Cardiac muscle cell (in vitro differentiated cells and primary cell): Measurements from ENCODE around the gene RAB13. TPM values are rescaled to one million over a fixed set of nuclear protein-coding genes. Genes with fewer than 3 reads are reported as not detected.

ENCODE experiments used
- DNase-seq, 2 donors: peaks; one replicate each; pipeline versions ENCODE4 v3.0.0 to v3.0.0-alpha.2; 2010 to 2017; ENCODE audit warnings: low read depth in 1 of 2, low spot score in 1 of 2
- H3K27ac ChIP-seq: fragments of 200-600 bp; sonication (generic); 2 replicates; pipeline ENCODE4 v1.5.1; 2016
- H3K27me3 ChIP-seq: fragments of 200-600 bp; sonication (generic); 2 replicates; pipeline ENCODE4 v1.6.0; 2016; ENCODE audit warnings: control low read depth
- H3K36me3 ChIP-seq: fragments of 200-600 bp; sonication (generic); 2 replicates; pipeline ENCODE4 v1.5.1; 2016; ENCODE audit warnings: control low read depth
- H3K4me1 ChIP-seq: fragments of 200-600 bp; sonication (generic); 2 replicates; pipeline ENCODE4 v1.8.1; 2017; ENCODE audit warnings: low read depth, mild to moderate bottlenecking, mixed run types
- H3K4me3 ChIP-seq: fragments of 200-600 bp; sonication (generic); 2 replicates; pipeline ENCODE4 v1.5.1; 2016; ENCODE audit warnings: mild to moderate bottlenecking
- H3K9me3 ChIP-seq: fragments of 200-600 bp; sonication (generic); 2 replicates; pipeline ENCODE4 v1.5.1; 2017; ENCODE audit warnings: low read depth, mild to moderate bottlenecking, control low read depth
- polyA plus RNA-seq: library from polyadenylated mRNA; unstranded; fragments of >200 nt; fragmentation: Nextera tagmentation; extraction: Ambion mirVana; gene quantifications from 2 replicates; pipeline ENCODE4 v1.2.1, GENCODE V29; 2016
- total RNA-seq: library from RNA; depleted of rRNA; stranded (reverse); fragments of >200 nt; gene quantifications from 2 replicates; pipeline ENCODE4 v1.2.3, GENCODE V29; 2016
- TF ChIP-seq, protein P1 (sequence below): IDR thresholded peaks from 2 replicates; pipeline ENCODE4 v1.5.1; 2012; ENCODE audit warnings: low read depth, mild to moderate bottlenecking, low read length

Gene RAB13
- total and polyA plus RNA-seq, 2 experiments from 2014 or later: 37.6 to 90.6 TPM

DNA sequence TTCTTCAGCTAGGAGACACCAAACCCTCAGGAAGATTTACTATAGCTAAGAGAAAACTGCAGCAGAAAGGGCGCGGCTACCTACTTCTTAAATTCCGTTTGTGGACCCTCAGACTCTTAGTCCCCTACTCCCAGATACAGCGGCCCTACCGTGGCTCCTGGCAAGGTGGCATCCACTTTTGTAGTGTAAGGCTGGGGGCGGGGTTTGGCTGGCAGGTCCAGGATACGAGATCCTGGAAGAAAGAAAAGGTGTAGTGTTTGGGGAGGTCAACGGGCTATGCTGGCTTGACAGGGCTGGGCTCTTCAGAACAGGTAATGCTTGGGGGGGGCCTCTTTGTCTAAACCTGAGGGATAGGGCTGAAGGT lies 18.2 kb downstream of the RAB13 start:
- TF ChIP-seq, protein P1, sequence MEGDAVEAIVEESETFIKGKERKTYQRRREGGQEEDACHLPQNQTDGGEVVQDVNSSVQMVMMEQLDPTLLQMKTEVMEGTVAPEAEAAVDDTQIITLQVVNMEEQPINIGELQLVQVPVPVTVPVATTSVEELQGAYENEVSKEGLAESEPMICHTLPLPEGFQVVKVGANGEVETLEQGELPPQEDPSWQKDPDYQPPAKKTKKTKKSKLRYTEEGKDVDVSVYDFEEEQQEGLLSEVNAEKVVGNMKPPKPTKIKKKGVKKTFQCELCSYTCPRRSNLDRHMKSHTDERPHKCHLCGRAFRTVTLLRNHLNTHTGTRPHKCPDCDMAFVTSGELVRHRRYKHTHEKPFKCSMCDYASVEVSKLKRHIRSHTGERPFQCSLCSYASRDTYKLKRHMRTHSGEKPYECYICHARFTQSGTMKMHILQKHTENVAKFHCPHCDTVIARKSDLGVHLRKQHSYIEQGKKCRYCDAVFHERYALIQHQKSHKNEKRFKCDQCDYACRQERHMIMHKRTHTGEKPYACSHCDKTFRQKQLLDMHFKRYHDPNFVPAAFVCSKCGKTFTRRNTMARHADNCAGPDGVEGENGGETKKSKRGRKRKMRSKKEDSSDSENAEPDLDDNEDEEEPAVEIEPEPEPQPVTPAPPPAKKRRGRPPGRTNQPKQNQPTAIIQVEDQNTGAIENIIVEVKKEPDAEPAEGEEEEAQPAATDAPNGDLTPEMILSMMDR: no peak
- Histone ChIP-seq H3K4me3 (peak overlapping the region; percentile 57), H3K27me3 (no peaks in the 10 kb centered on the region), H3K36me3 (no peaks in the 10 kb centered on the region), H3K27ac (peak overlapping the region; percentile 92), H3K9me3 (no peaks in the 10 kb centered on the region), H3K4me1 (peaks cover 8% of the 10 kb centered on the region)
- DNase-seq: no peak

GRCh38 chr1:153967107-153967999 lies 18.8 kb downstream of the RAB13 start, which contains the start of gene CREB3L4:
Gene CREB3L4 (plus strand): TSS chr1:153967902. CDS start chr1:153968526, 624 bp downstream.
- H3K27ac ChIP-seq: peak within 1 kb of the TSS; percentile 92
- TF ChIP-seq, protein P1: peak; percentile 48
- H3K9me3 ChIP-seq: no peaks in the 10 kb centered on the region
- H3K4me3 ChIP-seq: peak within 1 kb of the TSS; percentile 57
- peak; percentile 98 to 99 for DNase-seq
- H3K4me1 ChIP-seq: peaks cover 10% of the 10 kb centered on the region
- no peaks in the 10 kb centered on the region for H3K27me3 ChIP-seq
- H3K36me3 ChIP-seq: no peaks in the 10 kb centered on the region

- Histone ChIP-seq H3K27me3 (no peaks in the 10 kb centered on the region), H3K9me3 (no peaks in the 10 kb centered on the region), H3K27ac (peak overlapping the region; percentile 90), H3K4me3 (peak overlapping the region; percentile 58), H3K36me3 (peaks cover 6% of the 10 kb centered on the region), H3K4me1 (peaks cover 22% of the 10 kb centered on the region)
- TF ChIP-seq, protein P1: no peak
- DNase-seq: peak; percentile 38 to 63
Measured at GRCh38 chr1:153963850-153964331, 22.2 kb downstream of the RAB13 start.

DNA sequence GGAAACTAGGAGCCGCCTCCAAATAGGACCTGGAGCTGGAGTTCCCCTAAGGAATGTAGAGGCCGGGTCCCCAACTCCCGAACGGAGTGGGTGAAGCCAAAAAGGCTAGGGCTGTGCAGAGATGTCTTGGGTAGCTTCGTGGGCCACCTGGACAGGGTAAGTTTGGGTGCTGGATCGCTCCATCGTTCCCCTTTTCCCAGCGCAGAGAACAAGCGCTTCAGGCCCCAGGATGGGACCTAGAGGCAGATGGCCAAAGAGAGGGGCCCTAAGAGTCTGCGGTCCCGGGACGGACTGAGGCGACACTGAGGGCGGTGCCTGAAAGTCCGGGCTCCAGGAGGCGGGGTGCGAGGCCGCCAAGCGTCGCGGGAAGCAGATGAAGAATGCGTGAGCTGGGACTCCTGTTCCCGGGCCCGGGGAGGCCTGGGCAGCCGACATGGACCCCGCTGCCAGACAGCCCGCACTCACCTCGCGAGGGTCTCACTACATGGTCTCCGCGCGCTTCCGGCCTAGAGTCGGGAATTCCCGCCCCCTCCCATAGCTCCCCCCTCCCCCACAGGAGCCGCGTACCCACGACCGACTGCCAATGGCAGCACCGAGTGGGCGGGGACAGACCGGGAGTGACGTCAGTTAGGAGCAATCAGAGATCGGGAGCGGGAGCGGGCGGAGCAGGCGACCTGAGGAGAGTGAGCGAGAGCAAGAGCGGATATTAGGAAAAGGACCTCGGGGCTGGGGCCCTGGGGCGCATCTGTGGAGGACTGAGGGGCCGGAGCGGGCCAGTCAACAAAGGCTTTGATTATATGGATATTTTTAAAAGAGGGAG lies 22.9 kb downstream of the RAB13 start, which contains the start of gene SLC39A1:
Gene SLC39A1, minus strand, starts transcription at position 508 of the 820 bp plus-strand sequence. CDS start 822 bp downstream, outside the sequence.
- Histone ChIP-seq H3K27me3 (no peaks in the 10 kb centered on the region), H3K27ac (peak within 1 kb of the TSS; percentile 90), H3K36me3 (peaks cover 6% of the 10 kb centered on the region), H3K4me3 (peak within 1 kb of the TSS; percentile 58), H3K9me3 (no peaks in the 10 kb centered on the region), H3K4me1 (peaks cover 17% of the 10 kb centered on the region)
- peak; percentile 97 to 99 for DNase-seq
- TF ChIP-seq, protein P1: no peak
